ENCODE data around the gene E2F8. TPM values are rescaled to one million over a fixed set of nuclear protein-coding genes. Genes with fewer than 3 reads are reported as not detected.

E2F8 gene
- total and polyA plus RNA-seq, 3 donors from 2014 or later = 1.1 to 5.3 (median 1.3) TPM

GRCh38 chr11:19181531-19182261 is 59.0 kb downstream of the E2F8 start:
- no peak for TF ChIP-seq CTCF (IDR thresholded peaks at IDR 0.05)
- TF ChIP-seq POLR2A (IDR thresholded peaks at IDR 0.05) = no peak
- H3K4me3 ChIP-seq = no peak overlapping the region
- H3K36me3 ChIP-seq (ENCODE audit: low read depth, missing control alignments) = no peaks in the 10 kb centered on the region
- intact Hi-C loops (cut with DNase I; ENCODE audit: low total_unique reads) = no loop called here
- H3K27me3 ChIP-seq = no peaks in the 10 kb centered on the region
- no peak for DNase-seq
- 73 to 85% methylated on average over 5 of the region's 5 CpGs for WGBS, 2 donors
- H3K4me1 ChIP-seq = no peaks in the 10 kb centered on the region
- H3K27ac ChIP-seq = no peak overlapping the region
- no peaks in the 10 kb centered on the region for H3K9me3 ChIP-seq

- Histone ChIP-seq H3K27ac (no peak overlapping the region), H3K4me3 (no peak overlapping the region), H3K27me3 (no peaks in the 10 kb centered on the region), H3K4me1 (no peaks in the 10 kb centered on the region), H3K36me3 (ENCODE audit: low read depth, missing control alignments) (no peaks in the 10 kb centered on the region), H3K9me3 (no peaks in the 10 kb centered on the region)
- WGBS, 2 donors = 51 to 57% methylated on average over 2 of the region's 2 CpGs
- intact Hi-C loops (cut with DNase I; ENCODE audit: low total_unique reads) = no loop called here
- TF ChIP-seq CTCF (IDR thresholded peaks at IDR 0.05) (no peak), POLR2A (IDR thresholded peaks at IDR 0.05) (no peak)
- DNase-seq = no peak
These were observed 64.0 kb downstream of the E2F8 start for GRCh38 chr11:19176629-19177186.

Other genes starting within 250 kb of the E2F8 start
- under 1 TPM in 1 of 2 donors, not detected in 1; 0.50 TPM for gene MRGPRX2, start 180.2 kb downstream of the E2F8 start, total RNA-seq
- not detected for gene MRGPRX2, start 180.2 kb downstream of the E2F8 start, polyA plus RNA-seq (ENCODE audit: insufficient read depth, low read depth, low replicate concordance)
- 10 to 100 TPM; 16.3 to 17.2 TPM for gene ZDHHC13, start 123.8 kb downstream of the E2F8 start, total RNA-seq
- 32.6 TPM for gene ZDHHC13, start 123.8 kb downstream of the E2F8 start, polyA plus RNA-seq (ENCODE audit: insufficient read depth, low read depth, low replicate concordance)
- not detected for gene CSRP3, start 39.0 kb downstream of the E2F8 start, total RNA-seq
- gene CSRP3, start 39.0 kb downstream of the E2F8 start, polyA plus RNA-seq (ENCODE audit: insufficient read depth, low read depth, low replicate concordance) = 20.3 TPM

Data from testis (tissue), 3 donors.